Endodermal cell (in vitro differentiated cells): ENCODE data around the gene COL4A5. TPM values are rescaled to one million over a fixed set of nuclear protein-coding genes. Genes with fewer than 3 reads are reported as not detected.

Experiments used
- DNase-seq: peaks from one replicate; pipeline ENCODE4 v3.0.0-alpha.2; 2017
- H3K27ac ChIP-seq: 2 replicates; pipeline ENCODE4 v1.5.1; 2013; ENCODE audit warnings: mild to moderate bottlenecking, low read depth, low read length, moderate library complexity
- H3K27me3 ChIP-seq: 2 replicates; pipeline ENCODE4 v1.6.1; 2013; ENCODE audit warnings: mild to moderate bottlenecking, low read length, moderate library complexity; ENCODE audit not compliant: insufficient read depth, control insufficient read depth, poor library complexity, severe bottlenecking
- H3K36me3 ChIP-seq: 2 replicates; pipeline ENCODE4 v1.7.0; 2013; ENCODE audit warnings: mild to moderate bottlenecking, low read length, moderate library complexity; ENCODE audit not compliant: control insufficient read depth, insufficient read depth
- H3K4me1 ChIP-seq: one replicate; pipeline ENCODE4 v1.7.0; 2013; ENCODE audit warnings: low read length; ENCODE audit not compliant: control insufficient read depth, insufficient read depth
- H3K4me3 ChIP-seq: 2 replicates; pipeline ENCODE4 v1.5.1; 2013; ENCODE audit warnings: mild to moderate bottlenecking, low read length, moderate library complexity
- H3K9ac ChIP-seq: 2 replicates; pipeline ENCODE4 v1.6.1; 2013; ENCODE audit warnings: mild to moderate bottlenecking, low read length, moderate library complexity; ENCODE audit not compliant: poor library complexity, severe bottlenecking; ENCODE audit errors: extremely low read depth
- H3K9me3 ChIP-seq: 2 replicates; pipeline ENCODE4 v1.6.1; 2013; ENCODE audit warnings: mild to moderate bottlenecking, low read length, moderate library complexity; ENCODE audit not compliant: control insufficient read depth
- H3K27ac Mint-ChIP-seq: 2 replicates; pipeline ENCODE4 v1.8.0; 2020; ENCODE audit warnings: mixed read lengths
- H3K27me3 Mint-ChIP-seq: 2 replicates; pipeline ENCODE4 v1.8.0; 2021; ENCODE audit warnings: mild to moderate bottlenecking, mixed read lengths; ENCODE audit not compliant: insufficient read depth
- H3K36me3 Mint-ChIP-seq: 2 replicates; pipeline ENCODE4 v1.8.0; 2020; ENCODE audit warnings: low read depth, mixed read lengths
- H3K4me1 Mint-ChIP-seq: 2 replicates; pipeline ENCODE4 v1.8.0; 2020; ENCODE audit warnings: mixed read lengths
- H3K4me3 Mint-ChIP-seq: 2 replicates; pipeline ENCODE4 v1.8.0; 2020; ENCODE audit warnings: mild to moderate bottlenecking, moderate library complexity, mixed read lengths
- H3K9me3 Mint-ChIP-seq: 2 replicates; pipeline ENCODE4 v1.8.0; 2020; ENCODE audit warnings: mild to moderate bottlenecking, mixed read lengths
- CTCF ChIP-seq: fragments of 200-600 bp; sonication (generic); conservative IDR thresholded peaks from 2 replicates; pipeline ENCODE4 v1.5.0; 2021; ENCODE audit warnings: antibody characterized with exemption, mild to moderate bottlenecking
- WGBS, 2 experiments: methylation state at CpG; one replicate each; pipeline versions ENCODE4 v1.1.5 to v1.1.7; 2013; ENCODE audit warnings: missing lambda C conversion rate in 2 of 2, mixed read lengths in 1 of 2; ENCODE audit not compliant: insufficient coverage in 1 of 2, insufficient read length in 1 of 2; 5-methylcytosine and 5-hydroxymethylcytosine counted together
- total RNA-seq, 2 donors: library from RNA; stranded (reverse); fragmentation: NEBNext Ultra II Directional in 1 of 2; extraction: Animal tissue kit (Norgen Biotek cat#: 25700) in 1 of 2; gene quantifications; 2 replicates in 1 of 2; 3 replicates in 1 of 2; pipeline ENCODE4 v1.2.1, GENCODE V29; 2021

Gene COL4A5
- total RNA-seq, 2 donors from 2014 or later: 212 to 365 TPM

- DNase-seq: peak; percentile 70
These were observed 13.4 kb upstream of the COL4A5 start for GRCh38 chrX:108426262-108426661.

GRCh38 chrX:108435261-108435660 is 4.4 kb upstream of the COL4A5 start:
- Histone ChIP-seq H3K9ac (no peak overlapping the region), H3K4me3 (peak overlapping the region; percentile 94), H3K4me1 (no peaks in the 10 kb centered on the region), H3K27ac (no peak overlapping the region), H3K27me3 (no peaks in the 10 kb centered on the region), H3K9me3 (no peaks in the 10 kb centered on the region), H3K36me3 (peaks cover 4% of the 10 kb centered on the region)
- Mint-ChIP-seq H3K4me1 (peaks cover 31% of the 10 kb centered on the region), H3K36me3 (peaks cover 42% of the 10 kb centered on the region), H3K27ac (peak overlapping the region; percentile 59), H3K9me3 (no peaks in the 10 kb centered on the region), H3K4me3 (peak overlapping the region; percentile 93), H3K27me3 (peaks cover 1% of the 10 kb centered on the region)
- TF ChIP-seq CTCF: no peak
- no peak for DNase-seq
- WGBS, 2 experiments: 79% methylated on average over 2 of the region's 5 CpGs; no CpG with 5 or more reads in 1 of the 2 experiments

More at GRCh38 chrX:108426262-108426661, 13.4 kb upstream of the COL4A5 start:
- peaks cover 24% of the 10 kb centered on the region for H3K36me3 ChIP-seq
- H3K27ac ChIP-seq: peak overlapping the region; percentile 47
- Mint-ChIP-seq H3K4me3 (peak overlapping the region; percentile 21), H3K9me3 (no peaks in the 10 kb centered on the region), H3K27ac (peak overlapping the region; percentile 90), H3K36me3 (peaks cover 72% of the 10 kb centered on the region), H3K27me3 (no peaks in the 10 kb centered on the region), H3K4me1 (peaks cover 40% of the 10 kb centered on the region)
- TF ChIP-seq CTCF: no peak
- WGBS, 2 experiments: 9% methylated on average over 1 of the region's 1 CpG; no CpG with 5 or more reads in 1 of the 2 experiments
- H3K4me1 ChIP-seq: no peaks in the 10 kb centered on the region
- H3K27me3 ChIP-seq: no peaks in the 10 kb centered on the region
- peak overlapping the region; percentile 62 for H3K4me3 ChIP-seq
- H3K9me3 ChIP-seq: no peaks in the 10 kb centered on the region
- H3K9ac ChIP-seq: no peak overlapping the region

DNA sequence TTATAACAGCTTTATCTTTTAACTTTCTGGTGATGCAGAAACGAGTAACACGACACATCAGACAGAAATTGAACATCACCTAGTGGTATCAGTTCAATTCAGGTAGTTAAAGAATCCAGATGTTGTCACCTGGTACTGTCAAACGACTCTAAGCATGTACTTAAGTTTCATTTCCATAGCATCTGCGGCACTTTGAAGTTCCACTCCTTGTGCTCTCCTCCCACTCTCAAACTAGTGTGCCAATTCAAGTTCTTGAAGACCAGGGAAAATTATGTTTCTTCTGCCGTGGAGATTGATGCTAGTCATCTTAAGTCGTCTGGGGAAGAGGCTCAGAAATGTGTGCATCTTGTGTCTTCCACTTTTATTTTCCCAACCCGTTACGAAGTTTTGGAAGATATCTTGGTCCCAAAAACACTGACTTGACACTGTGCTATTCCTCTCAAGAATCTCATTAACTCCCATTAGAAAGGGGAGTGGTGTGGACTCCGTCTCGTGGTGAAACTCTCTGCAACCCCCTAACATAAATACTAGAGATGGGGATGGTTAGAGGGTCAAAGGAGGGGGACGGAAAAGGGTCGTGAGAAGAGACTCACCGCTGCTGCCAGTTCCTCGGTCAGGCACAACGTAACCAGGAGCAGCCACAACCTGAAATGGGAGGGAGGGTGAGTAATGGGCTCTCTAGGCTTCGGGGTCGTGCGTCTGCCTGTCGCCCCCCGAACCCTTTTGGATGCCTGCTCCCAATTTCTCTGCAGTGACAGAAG is 2.1 kb upstream of the COL4A5 start:
- Histone ChIP-seq H3K9me3 (no peaks in the 10 kb centered on the region), H3K4me3 (peak overlapping the region; percentile 94), H3K4me1 (no peaks in the 10 kb centered on the region), H3K36me3 (no peaks in the 10 kb centered on the region), H3K27me3 (no peaks in the 10 kb centered on the region), H3K9ac (peak overlapping the region; percentile 47), H3K27ac (no peak overlapping the region)
- Mint-ChIP-seq H3K27ac (peak overlapping the region; percentile 91), H3K27me3 (peaks cover 1% of the 10 kb centered on the region), H3K36me3 (peaks cover 31% of the 10 kb centered on the region), H3K4me1 (peaks cover 28% of the 10 kb centered on the region), H3K9me3 (no peaks in the 10 kb centered on the region), H3K4me3 (peak overlapping the region; percentile 93)
- 16 to 71% methylated on average over 4 to 16 of the region's 20 CpGs for WGBS, 2 experiments
- no peak for DNase-seq
- TF ChIP-seq CTCF: no peak
